K562 (cell line): Measurements from ENCODE around the gene EFHB. TPM values are rescaled to one million over a fixed set of nuclear protein-coding genes. Genes with fewer than 3 reads are reported as not detected.

ENCODE experiments used
- ATAC-seq: fragments of 200-7000 bp; cut with Tn5 transposase; 3 replicates; pipeline ENCODE4 v1.9.1; 2020; ENCODE audit warnings: moderate library complexity
- BruUV-seq: library from RNA; stranded (reverse); fragments of 400-500 nt; replicated peaks from 2 replicates; lab custom pipeline; 2021; lab: Mats Ljungman, UMichigan
- CTCF ChIA-PET: fragments of 300-600 bp; formaldehyde crosslinking; extraction: SDS; loops from one replicate; lab custom pipeline; 2021; ENCODE audit warnings: low intra/inter-chr PET ratio; lab: Yijun Ruan, JAX
- POLR2A ChIA-PET: fragments of 300-600, 350-650 bp; sonication (Branson Sonifier 250); formaldehyde crosslinking; extraction: SDS; loops from one replicate; lab custom pipeline; 2021; ENCODE audit warnings: antibody characterized with exemption, inconsistent platforms; lab: Yijun Ruan, JAX
- DNase-seq, 4 experiments: peaks; one replicate each; pipeline versions ENCODE4 v3.0.0 to v3.0.0-alpha.2; 2011 to 2018; ENCODE audit warnings: low spot score in 3 of 4, mixed read lengths in 3 of 4; ENCODE audit errors: extremely low read depth in 1 of 4
- FAIRE-seq: peaks from 2 replicates; lab custom pipeline; 2011; peaks lifted over from hg19 to GRCh38; lab: Jason Lieb, UNC
- H2AFZ ChIP-seq: 2 replicates; pipeline ENCODE4 v1.6.0; 2011; ENCODE audit warnings: low read depth, low read length, control low read depth, inconsistent platforms
- H3K27ac ChIP-seq: fragments of 200-600 bp; 3 replicates; pipeline ENCODE4 v1.8.0; 2011; ENCODE audit warnings: low read depth, mild to moderate bottlenecking, control low read depth, inconsistent platforms, low read length, moderate library complexity, mixed read lengths; ENCODE audit errors: extremely low read depth
- H3K27me3 ChIP-seq, 2 experiments: fragments of 300-600 bp in 1 of 2; 2 replicates in 1 of 2; 3 replicates in 1 of 2; pipeline versions ENCODE4 v1.6.0 to v1.8.0; 2011; ENCODE audit warnings: inconsistent platforms in 2 of 2, low read length in 2 of 2, mild to moderate bottlenecking in 1 of 2, mixed read lengths in 1 of 2, moderate library complexity in 1 of 2; ENCODE audit not compliant: control insufficient read depth in 2 of 2, insufficient read depth in 2 of 2
- H3K36me3 ChIP-seq: fragments of 300-600 bp; 3 replicates; pipeline ENCODE4 v1.8.0; 2011; ENCODE audit warnings: mild to moderate bottlenecking, low read length, inconsistent platforms; ENCODE audit not compliant: control insufficient read depth, insufficient read depth
- H3K4me1 ChIP-seq, 2 experiments: fragments of 200-600 bp in 1 of 2; replicated peaks in 1 of 2; 2 replicates in 1 of 2; 3 replicates in 1 of 2; pipeline versions ENCODE4 v1.5.1 to v1.8.0; 2011; ENCODE audit warnings: inconsistent platforms in 2 of 2, low read length in 2 of 2, mild to moderate bottlenecking in 1 of 2, mixed read lengths in 1 of 2, moderate library complexity in 1 of 2; ENCODE audit not compliant: control insufficient read depth in 2 of 2, insufficient read depth in 2 of 2
- H3K4me2 ChIP-seq: 2 replicates; pipeline ENCODE4 v1.6.1; 2011; ENCODE audit warnings: low read length, control low read depth, inconsistent platforms, mixed read lengths; ENCODE audit not compliant: insufficient read depth
- H3K4me3 ChIP-seq: fragments of 200-600 bp; sonication (generic), shearing (Covaris generic); 2 replicates; pipeline ENCODE4 v1.5.1; 2016; ENCODE audit warnings: control low read depth, inconsistent platforms
- H3K79me2 ChIP-seq: fragments of 200-600 bp; 3 replicates; pipeline ENCODE4 v1.8.0; 2011; ENCODE audit warnings: low read length, inconsistent platforms; ENCODE audit not compliant: control insufficient read depth, insufficient read depth
- H3K9ac ChIP-seq, 2 experiments: 2 replicates each; pipeline versions ENCODE4 v1.6.0 to v1.6.1; 2011; ENCODE audit warnings: low read depth in 2 of 2, low read length in 2 of 2, control low read depth in 1 of 2, inconsistent platforms in 1 of 2, mild to moderate bottlenecking in 1 of 2, mixed read lengths in 1 of 2; ENCODE audit not compliant: insufficient read depth in 1 of 2
- H3K9me1 ChIP-seq: one replicate; pipeline ENCODE4 v1.6.0; 2011; ENCODE audit warnings: inconsistent platforms, mild to moderate bottlenecking, low read length, moderate library complexity; ENCODE audit not compliant: control insufficient read depth, insufficient read depth
- H3K9me3 ChIP-seq: replicated peaks from 2 replicates; pipeline ENCODE4 v1.5.1; 2011; ENCODE audit warnings: low read depth, low read length, inconsistent platforms; ENCODE audit not compliant: control insufficient read depth, insufficient read depth
- H4K20me1 ChIP-seq: replicated peaks from 2 replicates; pipeline ENCODE4 v1.6.1; 2011; ENCODE audit warnings: low read length, inconsistent platforms, mixed read lengths; ENCODE audit not compliant: control insufficient read depth, insufficient read depth
- CAMTA2 ChIP-seq: fragments of 250-450 bp; sonication (Bioruptor Pico); conservative IDR thresholded peaks from 2 replicates; pipeline ENCODE4 v1.5.1; 2022
- CBX3 ChIP-seq, 2 experiments: IDR thresholded peaks; 1 replicate in 1 of 2; 2 replicates in 1 of 2; pipeline ENCODE4 v1.6.1; 2012; ENCODE audit warnings: inconsistent platforms in 2 of 2, low read length in 2 of 2, borderline replicate concordance in 1 of 2, control low read depth in 1 of 2
- HLTF ChIP-seq: fragments of 450-650 bp; IDR thresholded peaks from 2 replicates; pipeline ENCODE4 v1.6.1; 2016
- MLLT1 ChIP-seq, 2 experiments: fragments of 450-650 bp; IDR thresholded peaks; 2 replicates each; pipeline ENCODE4 v1.6.1; 2016
- NCOA4 ChIP-seq: fragments of 450-650 bp; IDR thresholded peaks from 2 replicates; pipeline ENCODE4 v1.6.1; 2018; ENCODE audit warnings: mild to moderate bottlenecking; ENCODE audit not compliant: partially characterized antibody
- RUNX1 ChIP-seq: sonication (generic); IDR thresholded peaks from 2 replicates; pipeline ENCODE4 v1.6.1; 2016; ENCODE audit warnings: antibody characterized with exemption, low read depth
- TRIM24 ChIP-seq, 2 experiments: fragments of 450-650 bp; IDR thresholded peaks; 2 replicates each; pipeline ENCODE4 v1.6.1; 2016
- TRIM28 ChIP-seq: fragments of 450-650 bp; IDR thresholded peaks from 2 replicates; pipeline ENCODE4 v1.6.1; 2017
- VEZF1 ChIP-seq: fragments of 200-800 bp; sonication (Bioruptor generic); IDR thresholded peaks from 2 replicates; pipeline ENCODE4 v1.6.1; 2017; ENCODE audit warnings: missing genetic modification characterization, missing compliant biosample characterization
- ZBTB11 ChIP-seq, 3 experiments: fragments of 200-800 bp in 1 of 3; fragments of 250-450 bp in 1 of 3; fragments of 450-650 bp in 1 of 3; sonication (Bioruptor Pico) in 1 of 3; sonication (Bioruptor generic) in 1 of 3; formaldehyde crosslinking in 1 of 3; IDR thresholded peaks; 2 replicates each; pipeline versions ENCODE4 v1.6.1 to v1.8.0; 2016 to 2022; ENCODE audit warnings: mild to moderate bottlenecking in 2 of 3, missing genetic modification characterization in 2 of 3, missing compliant biosample characterization in 1 of 3, moderate library complexity in 1 of 3
- in situ Hi-C: fragments of 300-500 bp; cut with MboI; formaldehyde crosslinking; loops from 4 replicates; pipeline ENCODE4 v1.15.0; 2018; ENCODE audit warnings: inconsistent platforms, mixed read lengths
- intact Hi-C: fragments of 100-400 bp; cut with micrococcal nuclease; formaldehyde crosslinking; loops from 2 replicates; pipeline ENCODE4 v1.14.2; 2022
- polyA plus RNA-seq, 8 experiments: library from polyadenylated mRNA; depleted of rRNA in 4 of 8; stranded (reverse) in 5 of 8; unstranded in 3 of 8; fragments of >200 nt; fragmentation: Nextera tagmentation in 2 of 8; fragmentation: Illumina TruSeq in 1 of 8; extraction: Ambion mirVana in 2 of 8; extraction: Trizol in 1 of 8; gene quantifications; 2 replicates each; pipeline versions ENCODE4 v1.2.1 to v1.2.3, GENCODE V29; 2011 to 2014; ENCODE audit warnings: inconsistent platforms in 1 of 8, missing spikeins in 1 of 8
- total RNA-seq, 7 experiments: library from RNA; depleted of rRNA in 6 of 7; stranded (reverse); fragments of >200 nt in 6 of 7; fragmentation: Illumina TruSeq in 2 of 7; extraction: Trizol in 2 of 7; gene quantifications; 2 replicates each; pipeline versions ENCODE4 v1.2.1 to v1.2.3, GENCODE V29; 2011 to 2021; ENCODE audit warnings: low replicate concordance in 1 of 7
- TF ChIP-seq, protein P1 (sequence below): fragments of 450-650 bp; IDR thresholded peaks from 2 replicates; pipeline ENCODE4 v1.6.1; 2018; ENCODE audit warnings: mild to moderate bottlenecking, low read depth; ENCODE audit not compliant: partially characterized antibody

The EFHB gene
- total and polyA plus RNA-seq, 9 of the 15 experiments (the other 6 are each of a cell fraction or from before 2014, with no cell fraction given), result 1.5 to 4.0 (median 1.8) TPM

GRCh38 chr3:19911452-19911851 lies 22.6 kb downstream of the EFHB start:
- BruUV-seq, result no TSS peak
- H3K4me3 ChIP-seq, result no peak overlapping the region
- intact Hi-C loops, result no loop called here
- H3K9me1 ChIP-seq, result no peaks in the 10 kb centered on the region
- H3K9me3 ChIP-seq, result peaks cover 10% of the 10 kb centered on the region; the same call in 1 of the 2 replicates
- no peak overlapping the region for H3K4me2 ChIP-seq
- H3K36me3 ChIP-seq, result no peaks in the 10 kb centered on the region
- CTCF ChIA-PET, result no interaction called here
- no peak overlapping the region for H3K27ac ChIP-seq
- FAIRE-seq (no peak), ATAC-seq (no peak), DNase-seq (no peak)
- no peaks in the 10 kb centered on the region for H3K27me3 ChIP-seq
- H3K9ac ChIP-seq, result no peak overlapping the region
- POLR2A ChIA-PET, result no interaction called here
- peak in 1 of 2 experiments; percentile 46; a peak in 1 of 3 replicates for TF ChIP-seq CBX3 (IDR thresholded peaks at IDR 0.05; ENCODE audit: borderline replicate concordance in 1 of 2, low read length in 2 of 2)
- TF ChIP-seq, protein P1, sequence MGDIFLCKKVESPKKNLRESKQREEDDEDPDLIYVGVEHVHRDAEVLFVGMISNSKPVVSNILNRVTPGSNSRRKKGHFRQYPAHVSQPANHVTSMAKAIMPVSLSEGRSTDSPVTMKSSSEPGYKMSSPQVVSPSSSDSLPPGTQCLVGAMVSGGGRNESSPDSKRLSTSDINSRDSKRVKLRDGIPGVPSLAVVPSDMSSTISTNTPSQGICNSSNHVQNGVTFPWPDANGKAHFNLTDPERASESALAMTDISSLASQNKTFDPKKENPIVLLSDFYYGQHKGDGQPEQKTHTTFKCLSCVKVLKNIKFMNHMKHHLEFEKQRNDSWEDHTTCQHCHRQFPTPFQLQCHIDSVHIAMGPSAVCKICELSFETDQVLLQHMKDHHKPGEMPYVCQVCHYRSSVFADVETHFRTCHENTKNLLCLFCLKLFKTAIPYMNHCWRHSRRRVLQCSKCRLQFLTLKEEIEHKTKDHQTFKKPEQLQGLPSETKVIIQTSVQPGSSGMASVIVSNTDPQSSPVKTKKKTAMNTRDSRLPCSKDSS, result peak; percentile 45
- TF ChIP-seq VEZF1 (CRISPR knock-in tag), result no peak
- TF ChIP-seq TRIM28, result peak; percentile 92
- peak; percentile 32 for TF ChIP-seq NCOA4
- TF ChIP-seq ZBTB11 (CRISPR knock-in tag; IDR thresholded peaks at IDR 0.05), result no peak
- peak; percentile 41 to 60; a peak in 2 of 4 replicates for TF ChIP-seq TRIM24 (IDR thresholded peaks at IDR 0.05)
- 0 out of 4 replicates have a peak, but pooled peaks of 1 of the 2 experiments have one; percentile 23 for TF ChIP-seq MLLT1 (IDR thresholded peaks at IDR 0.05)
- no peak for TF ChIP-seq CAMTA2 (CRISPR knock-in tag)
- TF ChIP-seq HLTF, result peak; percentile 69
- TF ChIP-seq RUNX1, result no peak
- in situ Hi-C loops, result no loop called here
- H4K20me1 ChIP-seq, result no peaks in the 10 kb centered on the region
- H3K79me2 ChIP-seq, result no peaks in the 10 kb centered on the region
- no peak overlapping the region for H2AFZ ChIP-seq
- H3K4me1 ChIP-seq, result no peaks in the 10 kb centered on the region
